Fibroblast of mammary gland (primary cell): ENCODE data around the gene ICAM3.
A peak's percentile ranks its signal among the peaks of the same experiment; 100 is the strongest.

Experiments used
- DNase-seq: peaks from one replicate; pipeline ENCODE4 v3.0.0-alpha.2; 2010; ENCODE audit warnings: low read depth
- H3K4me3 ChIP-seq: 2 replicates; pipeline ENCODE4 v1.5.1; 2011; ENCODE audit warnings: low read depth, mild to moderate bottlenecking, low read length, moderate library complexity; ENCODE audit not compliant: control insufficient read depth
- CTCF ChIP-seq: conservative IDR thresholded peaks from 2 replicates; pipeline ENCODE4 v1.5.1; 2011; ENCODE audit warnings: low read depth, low read length, inconsistent platforms; ENCODE audit not compliant: control insufficient read depth, insufficient read depth

Gene ICAM3

GRCh38 chr19:10293637-10294367, 45.6 kb downstream of the ICAM3 start:
- H3K4me3 ChIP-seq: no peak overlapping the region
- DNase-seq: no peak
- no peak for TF ChIP-seq CTCF

DNA sequence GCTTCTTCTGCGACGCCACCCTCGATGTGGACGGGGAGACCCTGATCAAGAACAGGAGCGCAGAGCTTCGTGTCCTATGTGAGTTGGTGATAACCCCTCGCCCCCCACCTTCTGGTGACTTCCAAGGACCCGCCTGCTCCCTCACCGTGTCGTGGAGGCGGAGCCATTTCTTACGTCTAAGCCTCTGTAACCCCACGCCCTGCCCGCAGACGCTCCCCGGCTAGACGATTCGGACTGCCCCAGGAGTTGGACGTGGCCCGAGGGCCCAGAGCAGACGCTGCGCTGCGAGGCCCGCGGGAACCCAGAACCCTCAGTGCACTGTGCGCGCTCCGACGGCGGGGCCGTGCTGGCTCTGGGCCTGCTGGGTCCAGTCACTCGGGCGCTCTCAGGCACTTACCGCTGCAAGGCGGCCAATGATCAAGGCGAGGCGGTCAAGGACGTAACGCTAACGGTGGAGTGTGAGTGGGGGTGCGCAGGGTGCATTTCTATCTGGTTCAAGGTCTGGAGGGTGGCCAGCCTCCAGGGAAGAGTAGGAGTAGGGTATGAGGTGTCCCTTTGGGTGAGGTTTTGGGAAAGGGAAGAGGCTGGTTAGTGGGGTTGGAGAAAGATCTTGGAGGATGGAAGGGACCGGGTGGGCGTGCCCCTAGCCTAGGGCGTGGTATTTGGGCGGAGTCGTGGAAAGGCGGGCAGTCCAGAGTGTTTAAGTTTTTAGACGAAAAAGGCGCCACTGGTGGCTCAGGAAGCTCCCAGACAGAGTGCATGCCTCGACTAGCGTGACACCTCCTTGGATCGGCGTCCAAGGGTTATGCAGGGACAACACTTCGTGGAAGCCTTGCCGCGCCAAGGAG, 46.4 kb downstream of the ICAM3 start:
- TF ChIP-seq CTCF: no peak
- DNase-seq: no peak
- no peak overlapping the region for H3K4me3 ChIP-seq

DNA sequence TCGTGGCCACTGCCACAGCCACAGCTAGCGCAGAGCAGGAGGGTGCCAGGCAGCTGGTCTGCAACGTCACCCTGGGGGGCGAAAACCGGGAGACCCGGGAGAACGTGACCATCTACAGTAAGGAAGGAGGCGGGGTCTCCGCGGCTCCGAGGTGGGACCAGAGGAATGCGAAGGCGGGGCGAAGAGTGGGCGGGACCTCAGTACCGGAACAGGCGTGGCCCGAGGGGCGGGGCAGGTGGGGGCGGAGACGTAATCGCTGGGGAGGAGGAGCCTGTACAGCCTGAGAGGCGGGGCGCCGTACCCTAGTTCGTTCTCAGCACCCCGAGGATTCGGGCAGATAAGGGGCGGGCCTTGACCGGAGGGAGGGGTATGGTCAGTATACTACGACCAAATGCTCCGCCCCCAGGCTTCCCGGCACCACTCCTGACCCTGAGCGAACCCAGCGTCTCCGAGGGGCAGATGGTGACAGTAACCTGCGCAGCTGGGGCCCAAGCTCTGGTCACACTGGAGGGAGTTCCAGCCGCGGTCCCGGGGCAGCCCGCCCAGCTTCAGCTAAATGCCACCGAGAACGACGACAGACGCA, 47.1 kb downstream of the ICAM3 start:
- DNase-seq: peak; percentile 43
- peak overlapping the region; percentile 15 for H3K4me3 ChIP-seq
- TF ChIP-seq CTCF: no peak

DNA sequence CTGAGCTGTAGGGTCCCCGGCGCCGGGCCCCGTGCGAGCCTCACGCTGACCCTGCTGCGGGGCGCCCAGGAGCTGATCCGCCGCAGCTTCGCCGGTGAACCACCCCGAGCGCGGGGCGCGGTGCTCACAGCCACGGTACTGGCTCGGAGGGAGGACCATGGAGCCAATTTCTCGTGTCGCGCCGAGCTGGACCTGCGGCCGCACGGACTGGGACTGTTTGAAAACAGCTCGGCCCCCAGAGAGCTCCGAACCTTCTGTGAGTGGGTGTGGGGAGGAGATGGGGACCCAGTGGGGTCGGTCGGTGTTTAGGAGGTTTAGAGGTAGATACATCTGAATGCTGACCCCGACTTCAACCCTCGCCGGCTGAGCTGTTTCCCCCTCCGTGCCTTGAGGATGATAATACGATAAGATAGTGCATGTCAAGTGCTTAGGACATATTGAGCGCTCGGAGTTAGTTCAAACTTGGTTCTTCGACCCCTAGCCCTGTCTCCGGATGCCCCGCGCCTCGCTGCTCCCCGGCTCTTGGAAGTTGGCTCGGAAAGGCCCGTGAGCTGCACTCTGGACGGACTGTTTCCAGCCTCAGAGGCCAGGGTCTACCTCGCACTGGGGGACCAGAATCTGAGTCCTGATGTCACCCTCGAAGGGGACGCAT, 47.7 kb downstream of the ICAM3 start:
- no peak for DNase-seq
- no peak for TF ChIP-seq CTCF
- H3K4me3 ChIP-seq: peak overlapping the region; percentile 22

- TF ChIP-seq CTCF: no peak
- peak overlapping the region; percentile 22 for H3K4me3 ChIP-seq
- DNase-seq: no peak
Observed at GRCh38 chr19:10290876-10291553, 48.4 kb downstream of the ICAM3 start.

GRCh38 chr19:10290357-10290875, 49.0 kb downstream of the ICAM3 start:
- TF ChIP-seq CTCF: no peak
- H3K4me3 ChIP-seq: peak overlapping the region; percentile 13
- no peak for DNase-seq
